ENCODE measurements around the gene SPG11.

Gene SPG11

DNA sequence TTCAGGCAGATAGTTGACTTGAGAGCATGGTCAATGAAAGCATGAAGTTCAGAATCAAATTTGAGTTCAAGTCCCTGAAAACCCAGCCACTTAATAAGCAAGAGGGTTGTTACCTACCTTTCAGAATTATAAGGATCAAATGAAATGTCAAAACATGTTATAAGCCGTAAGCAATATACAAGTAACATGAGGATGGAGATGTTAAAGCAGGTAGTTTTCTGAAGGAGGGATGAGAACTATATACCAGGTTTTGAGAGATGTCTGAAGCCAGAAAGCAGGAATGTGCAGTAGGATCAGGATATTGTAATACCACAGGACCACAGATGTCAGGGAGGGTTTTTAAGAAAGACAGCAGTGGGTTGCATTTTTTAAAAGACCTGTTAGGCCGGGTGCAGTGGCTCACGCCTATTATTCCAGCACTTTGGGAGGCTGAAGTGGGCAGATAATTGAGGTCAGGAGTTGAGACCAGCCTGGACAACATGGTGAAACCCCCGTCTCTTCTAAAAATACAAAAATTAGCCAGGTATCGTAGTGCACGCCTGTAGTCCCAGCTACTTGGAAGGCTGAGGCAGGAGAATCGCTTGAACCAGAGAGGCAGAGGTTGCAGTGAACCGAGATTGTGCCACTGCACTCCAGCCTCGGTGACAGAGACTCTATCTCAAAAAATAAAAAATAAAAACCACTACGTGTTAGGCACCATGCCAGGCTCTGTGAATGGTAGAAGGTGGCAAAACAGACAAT, 133.4 kb downstream of the SPG11 start:
- no peak for DNase-seq (ENCODE audit: low read depth in 2 of 2)

DNA sequence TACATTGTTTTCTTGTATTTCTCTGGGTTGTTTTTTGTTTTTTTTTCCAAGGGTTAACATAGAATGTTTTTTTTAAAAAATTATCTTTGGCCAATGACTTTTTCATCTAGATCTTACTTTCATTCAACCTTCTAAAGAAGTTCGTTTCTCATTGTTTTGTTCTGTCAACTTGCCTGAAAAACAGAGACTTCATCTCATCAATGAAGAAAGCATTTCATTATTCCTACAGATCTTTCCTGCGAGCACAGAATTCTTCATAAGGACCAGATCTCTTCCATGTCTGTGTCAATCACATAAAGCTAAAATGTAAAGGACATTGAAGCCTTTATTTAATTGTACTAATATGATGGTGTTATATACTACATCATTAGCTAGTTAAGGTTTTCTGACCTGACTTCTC, 136.2 kb downstream of the SPG11 start:
- DNase-seq (ENCODE audit: low read depth in 2 of 2): no peak

DNA sequence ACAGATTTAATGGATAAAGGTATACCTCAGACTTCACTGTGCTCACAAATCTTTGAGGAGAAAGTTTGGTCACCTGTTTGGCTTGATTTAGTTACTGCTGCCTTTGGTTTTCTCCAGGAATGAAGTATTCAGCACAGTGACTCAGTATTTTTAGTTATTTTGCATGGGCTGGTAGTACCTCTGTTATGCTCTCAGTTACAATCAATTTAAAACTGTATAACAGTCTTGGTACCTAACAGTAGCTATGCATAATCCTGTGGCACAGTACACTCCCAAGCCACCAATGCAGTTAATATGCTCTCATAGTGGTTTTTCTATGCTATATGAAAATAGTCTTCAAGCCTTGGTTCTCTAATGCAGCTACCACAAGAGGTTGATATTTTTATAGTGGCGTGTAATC, 138.4 kb downstream of the SPG11 start:
- no peak for DNase-seq (ENCODE audit: low read depth in 2 of 2)

DNA sequence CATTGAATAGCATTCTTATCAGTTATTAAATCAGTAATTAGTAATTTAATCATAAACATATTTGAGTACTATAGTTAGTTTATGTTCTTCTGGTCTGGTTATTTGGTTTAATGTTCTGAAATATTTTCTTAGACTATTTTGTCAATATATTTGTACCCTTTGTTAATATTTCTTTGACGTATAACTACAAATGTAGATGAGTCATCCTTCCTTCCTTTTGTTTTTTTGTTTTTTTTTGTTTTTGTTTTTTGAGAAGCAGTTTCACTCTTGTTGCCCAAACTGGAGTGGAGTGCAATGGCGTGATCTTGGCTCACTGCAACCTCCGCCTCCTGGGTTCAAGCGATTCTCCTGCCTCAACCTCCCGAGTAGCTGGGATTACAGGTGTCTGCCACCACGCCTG, 143.9 kb downstream of the SPG11 start:
- no peak for DNase-seq (ENCODE audit: low read depth in 2 of 2)

DNA sequence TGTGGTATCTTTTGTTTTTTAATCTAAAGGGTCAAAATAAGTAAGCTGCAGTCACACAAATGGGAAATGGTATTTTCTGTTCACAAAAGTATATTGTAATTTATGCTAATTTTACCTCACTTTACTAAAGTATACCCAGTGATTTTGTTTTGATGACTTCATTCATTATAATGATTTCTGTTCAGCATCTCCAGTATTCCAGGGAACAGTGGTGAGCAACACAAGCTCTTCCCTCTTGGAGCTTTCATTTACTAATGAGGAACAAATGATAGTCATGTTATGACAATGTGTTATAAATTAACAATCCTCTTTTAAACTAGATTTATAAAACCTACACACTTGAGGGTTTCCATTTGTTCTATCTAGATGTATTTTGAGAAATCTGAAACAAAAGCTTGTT, 147.0 kb downstream of the SPG11 start:
- DNase-seq (ENCODE audit: low read depth in 2 of 2): no peak
